HepG2 (cell line): ENCODE results near the gene RHOBTB3.

Experiments used
- ATF2 ChIP-seq: sonication (generic); formaldehyde crosslinking; IDR thresholded peaks from 2 replicates; pipeline ENCODE4 v1.4.0; 2020; ENCODE audit warnings: missing genetic modification reagents
- STAT5B ChIP-seq: sonication (generic); formaldehyde crosslinking; IDR thresholded peaks from 2 replicates; pipeline ENCODE4 v1.4.0; 2020; ENCODE audit warnings: missing genetic modification reagents
- ZNF160 ChIP-seq: sonication (generic); formaldehyde crosslinking; IDR thresholded peaks from 2 replicates; pipeline ENCODE4 v1.8.0; 2022; ENCODE audit warnings: mild to moderate bottlenecking, inconsistent platforms, missing genetic modification reagents

- TF ChIP-seq STAT5B (CRISPR knock-in tag): no peak
- no peak for TF ChIP-seq ZNF160 (CRISPR knock-in tag)
- TF ChIP-seq ATF2 (CRISPR knock-in tag): no peak
These were observed 53.6 kb downstream of the RHOBTB3 start for GRCh38 chr5:95784514-95785302.
